ENCODE measurements around the gene RAP1GAP2. TPM values are rescaled to one million over a fixed set of nuclear protein-coding genes. Genes with fewer than 3 reads are reported as not detected.
"Not testable (repeated sequence)": the region's sequence is repeated elsewhere in the genome, so short reads cannot be mapped to it uniquely, and the experiment has no call there.

The RAP1GAP2 gene
- total RNA-seq, 4 donors from 2014 or later: 4.6 to 8.0 (median 5.6) TPM

GRCh38 chr17:2994441-2994840, 198.2 kb downstream of the RAP1GAP2 start:
- no peak for DNase-seq (ENCODE audit: low spot score)
- ATAC-seq (ENCODE audit: low FRiP score): no peak
- TF ChIP-seq CTCF (IDR thresholded peaks at IDR 0.05): no peak

GRCh38 chr17:2995377-2995776, 199.1 kb downstream of the RAP1GAP2 start:
- ATAC-seq (ENCODE audit: low FRiP score): no peak
- DNase-seq (ENCODE audit: low spot score): no peak
- TF ChIP-seq CTCF (IDR thresholded peaks at IDR 0.05): no peak

GRCh38 chr17:2995886-2996809, 199.9 kb downstream of the RAP1GAP2 start:
- DNase-seq (ENCODE audit: low spot score) (no peak), ATAC-seq (ENCODE audit: low FRiP score) (no peak)
- TF ChIP-seq CTCF (IDR thresholded peaks at IDR 0.05): no peak

- no peak for DNase-seq (ENCODE audit: low spot score)
- ATAC-seq (ENCODE audit: low FRiP score): no peak
- TF ChIP-seq CTCF (IDR thresholded peaks at IDR 0.05): no peak
Observed at GRCh38 chr17:2996810-2997670, 200.8 kb downstream of the RAP1GAP2 start.

- not testable (repeated sequence) for DNase-seq (ENCODE audit: low spot score); ATAC-seq (ENCODE audit: low FRiP score)
Observed at GRCh38 chr17:2998469-2998901, 202.2 kb downstream of the RAP1GAP2 start.

GRCh38 chr17:3002538-3003295, 206.5 kb downstream of the RAP1GAP2 start:
- no peak for TF ChIP-seq CTCF (IDR thresholded peaks at IDR 0.05)
- DNase-seq (ENCODE audit: low spot score) (no peak), ATAC-seq (ENCODE audit: low FRiP score) (no peak)

Measured in omental fat pad (tissue), 4 donors.